ENCODE results near the gene LMNTD2. TPM values are rescaled to one million over a fixed set of nuclear protein-coding genes. Genes with fewer than 3 reads are reported as not detected.
"Not testable (repeated sequence)": the region's sequence is repeated elsewhere in the genome, so short reads cannot be mapped to it uniquely, and the experiment has no call there.

Gene LMNTD2
- total RNA-seq, 2 experiments from 2014 or later, result 0.23 to 1.3 TPM

GRCh38 chr11:579830-580601, 19.5 kb upstream of the LMNTD2 start:
- H3K27me3 Mint-ChIP-seq, result peaks cover 3% of the 10 kb centered on the region
- peaks cover 40% of the 10 kb centered on the region for H3K4me1 Mint-ChIP-seq
- ATAC-seq (no peak), DNase-seq (no peak)
- CTCF ChIA-PET, result no interaction called here
- no peak overlapping the region for H3K4me3 Mint-ChIP-seq
- H3K27ac Mint-ChIP-seq, result no peak overlapping the region
- peaks cover 28% of the 10 kb centered on the region for H3K36me3 Mint-ChIP-seq
- H3K9me3 Mint-ChIP-seq (ENCODE audit: low read depth), result no peaks in the 10 kb centered on the region

- H3K36me3 Mint-ChIP-seq, result peaks cover 19% of the 10 kb centered on the region
- H3K27me3 Mint-ChIP-seq, result peaks cover 17% of the 10 kb centered on the region
- no peak for ATAC-seq
- no peak for DNase-seq
- no peaks in the 10 kb centered on the region for H3K9me3 Mint-ChIP-seq (ENCODE audit: low read depth)
- peaks cover 50% of the 10 kb centered on the region for H3K4me1 Mint-ChIP-seq
- H3K27ac Mint-ChIP-seq, result peak overlapping the region; percentile 85
- CTCF ChIA-PET, result interaction anchor here (1.2 to 1.6 kb wide), 3 partner anchors 23 to 170 kb away, joined by 4 read pairs; partner anchors contain the start of gene HRAS
- peak overlapping the region; percentile 85 for H3K4me3 Mint-ChIP-seq
Measured at GRCh38 chr11:578276-579035, 17.9 kb upstream of the LMNTD2 start.

GRCh38 chr11:577611-577894, 17.0 kb upstream of the LMNTD2 start:
- ATAC-seq, result no peak
- CTCF ChIA-PET, result interaction anchor here (1.0 to 1.6 kb wide), 4 partner anchors 10 to 171 kb away, joined by 3 to 4 read pairs (median 4); partner anchors contain the start of genes HRAS and LRRC56
- no peak for DNase-seq
- Mint-ChIP-seq H3K4me1 (peaks cover 50% of the 10 kb centered on the region), H3K4me3 (peak overlapping the region; percentile 85), H3K27ac (peak overlapping the region; percentile 85), H3K36me3 (peaks cover 16% of the 10 kb centered on the region), H3K9me3 (ENCODE audit: low read depth) (no peaks in the 10 kb centered on the region), H3K27me3 (peaks cover 21% of the 10 kb centered on the region)

- Mint-ChIP-seq H3K27ac (peak overlapping the region; percentile 85), H3K27me3 (peaks cover 21% of the 10 kb centered on the region), H3K4me1 (peaks cover 50% of the 10 kb centered on the region), H3K9me3 (ENCODE audit: low read depth) (no peaks in the 10 kb centered on the region), H3K4me3 (peak overlapping the region; percentile 85), H3K36me3 (peaks cover 12% of the 10 kb centered on the region)
- DNase-seq (no peak), ATAC-seq (no peak)
- CTCF ChIA-PET, result interaction anchor here (0.6 to 1.6 kb wide), 5 partner anchors 11 to 171 kb away, joined by 3 to 4 read pairs (median 3); partner anchors contain the start of genes HRAS and LRRC56
Measured at GRCh38 chr11:576811-577610, 16.5 kb upstream of the LMNTD2 start.

- ATAC-seq (peak; percentile 87), DNase-seq (peak; percentile 96)
- Mint-ChIP-seq H3K9me3 (ENCODE audit: low read depth) (no peaks in the 10 kb centered on the region), H3K27ac (peak within 1 kb of the TSS; percentile 98), H3K36me3 (peaks cover 8% of the 10 kb centered on the region), H3K4me3 (peak within 1 kb of the TSS; percentile 85), H3K4me1 (peaks cover 47% of the 10 kb centered on the region), H3K27me3 (peaks cover 21% of the 10 kb centered on the region)
- CTCF ChIA-PET, result interaction anchor here (0.6 to 2.7 kb wide), 9 partner anchors 10 to 151 kb away, joined by 3 to 12 read pairs (median 6); partner anchors contain the start of genes DEAF1 and TMEM80
Measured at GRCh38 chr11:575996-576768, 15.6 kb upstream of the LMNTD2 start, which contains the start of gene PHRF1. PHRF1 (plus strand) TSS chr11:576470; CDS start chr11:581513, 5,043 bp downstream.

- peaks cover 45% of the 10 kb centered on the region for H3K4me1 Mint-ChIP-seq
- H3K36me3 Mint-ChIP-seq, result peaks cover 7% of the 10 kb centered on the region
- H3K27ac Mint-ChIP-seq, result peak overlapping the region; percentile 47
Measured at GRCh38 chr11:575313-575995, 14.9 kb upstream of the LMNTD2 start.

GRCh38 chr11:574632-575312, 14.2 kb upstream of the LMNTD2 start:
- Mint-ChIP-seq H3K4me1 (peaks cover 41% of the 10 kb centered on the region), H3K36me3 (peaks cover 7% of the 10 kb centered on the region), H3K9me3 (ENCODE audit: low read depth) (no peaks in the 10 kb centered on the region), H3K27me3 (peaks cover 21% of the 10 kb centered on the region), H3K27ac (peak overlapping the region; percentile 47), H3K4me3 (peak overlapping the region; percentile 77)
- CTCF ChIA-PET, result interaction anchor here (1.5 to 2.7 kb wide), 5 partner anchors 9 to 152 kb away, joined by 4 to 8 read pairs (median 7); partner anchors contain the start of genes DEAF1 and TMEM80
- ATAC-seq (no peak), DNase-seq (no peak)

More at GRCh38 chr11:575313-575995, 14.9 kb upstream of the LMNTD2 start:
- DNase-seq (no peak), ATAC-seq (peak; percentile 53)
- no peaks in the 10 kb centered on the region for H3K9me3 Mint-ChIP-seq (ENCODE audit: low read depth)
- peak overlapping the region; percentile 77 for H3K4me3 Mint-ChIP-seq
- H3K27me3 Mint-ChIP-seq, result peaks cover 21% of the 10 kb centered on the region
- CTCF ChIA-PET, result interaction anchor here (0.7 to 2.7 kb wide), 8 partner anchors 9 to 151 kb away, joined by 3 to 12 read pairs (median 6); partner anchors contain the start of genes DEAF1 and TMEM80

GRCh38 chr11:574031-574570, 13.6 kb upstream of the LMNTD2 start:
- Mint-ChIP-seq H3K27ac (peak overlapping the region; percentile 40), H3K4me3 (peak overlapping the region; percentile 77), H3K4me1 (peaks cover 34% of the 10 kb centered on the region), H3K27me3 (peaks cover 21% of the 10 kb centered on the region)
- not testable (repeated sequence) for H3K36me3 Mint-ChIP-seq; ATAC-seq; H3K9me3 Mint-ChIP-seq (ENCODE audit: low read depth); DNase-seq
- CTCF ChIA-PET, result interaction anchor here (2.7 kb wide), 1 partner anchor 55 kb away, joined by 7 read pairs; no protein-coding TSS in a partner anchor

GRCh38 chr11:573146-573759, 12.7 kb upstream of the LMNTD2 start:
- ATAC-seq (no peak), DNase-seq (no peak)
- Mint-ChIP-seq H3K27ac (no peak overlapping the region), H3K36me3 (peaks cover 7% of the 10 kb centered on the region), H3K9me3 (ENCODE audit: low read depth) (no peaks in the 10 kb centered on the region), H3K27me3 (peaks cover 21% of the 10 kb centered on the region), H3K4me3 (no peak overlapping the region), H3K4me1 (peaks cover 26% of the 10 kb centered on the region)
- CTCF ChIA-PET, result no interaction called here

- DNase-seq (no peak), ATAC-seq (no peak)
- Mint-ChIP-seq H3K27me3 (peaks cover 21% of the 10 kb centered on the region), H3K4me3 (no peak overlapping the region), H3K27ac (no peak overlapping the region), H3K4me1 (peaks cover 24% of the 10 kb centered on the region), H3K9me3 (ENCODE audit: low read depth) (no peaks in the 10 kb centered on the region), H3K36me3 (peaks cover 4% of the 10 kb centered on the region)
- CTCF ChIA-PET, result no interaction called here
Measured at GRCh38 chr11:571802-572185, 11.3 kb upstream of the LMNTD2 start.
